GM21619 (cell line): ENCODE results near the gene MEDAG.

Experiments
- ATAC-seq: cut with Tn5 transposase; IDR thresholded peaks from one replicate; pipeline ENCODE4 v1.9.1; 2021; ENCODE audit not compliant: unreplicated experiment

The MEDAG gene

GRCh38 chr13:30905932-30906383 is at the start of gene MEDAG:
Gene MEDAG, plus strand, starts transcription at chr13:30906271. Its CDS starts 245 bp downstream, at chr13:30906516.
- ATAC-seq, result no peak

GRCh38 chr13:30857018-30857417 is 49.1 kb upstream of the MEDAG start:
- ATAC-seq, result no peak

- no peak for ATAC-seq
Observed at GRCh38 chr13:30857636-30858035, 48.4 kb upstream of the MEDAG start.

- ATAC-seq, result no peak
Observed at GRCh38 chr13:30859326-30859725, 46.7 kb upstream of the MEDAG start.

GRCh38 chr13:30861163-30861562 is 44.9 kb upstream of the MEDAG start:
- no peak for ATAC-seq

GRCh38 chr13:30861836-30862467 is 44.1 kb upstream of the MEDAG start:
- ATAC-seq, result no peak

GRCh38 chr13:30862707-30863106 is 43.4 kb upstream of the MEDAG start:
- ATAC-seq, result no peak

- ATAC-seq, result no peak
Observed at GRCh38 chr13:30863231-30863630, 42.8 kb upstream of the MEDAG start.

- no peak for ATAC-seq
Observed at GRCh38 chr13:30863796-30864195, 42.3 kb upstream of the MEDAG start.

GRCh38 chr13:30864433-30865122 is 41.5 kb upstream of the MEDAG start:
- ATAC-seq, result no peak

- peak; percentile 79 for ATAC-seq
Observed at GRCh38 chr13:30865123-30866049, 40.7 kb upstream of the MEDAG start.

GRCh38 chr13:30866677-30867076 is 39.4 kb upstream of the MEDAG start:
- ATAC-seq, result no peak

GRCh38 chr13:30867089-30867669 is 38.9 kb upstream of the MEDAG start:
- ATAC-seq, result no peak

GRCh38 chr13:30868799-30869470 is 37.1 kb upstream of the MEDAG start:
- ATAC-seq, result no peak

GRCh38 chr13:30869491-30869890 is 36.6 kb upstream of the MEDAG start:
- no peak for ATAC-seq

- no peak for ATAC-seq
Observed at GRCh38 chr13:30870049-30870884, 35.8 kb upstream of the MEDAG start.

GRCh38 chr13:30870916-30871587 is 35.0 kb upstream of the MEDAG start:
- ATAC-seq, result no peak

- ATAC-seq, result no peak
Observed at GRCh38 chr13:30871588-30872275, 34.3 kb upstream of the MEDAG start.

- no peak for ATAC-seq
Observed at GRCh38 chr13:30872276-30872594, 33.8 kb upstream of the MEDAG start.
